Measurements from ENCODE around the gene PDGFD.

DNA sequence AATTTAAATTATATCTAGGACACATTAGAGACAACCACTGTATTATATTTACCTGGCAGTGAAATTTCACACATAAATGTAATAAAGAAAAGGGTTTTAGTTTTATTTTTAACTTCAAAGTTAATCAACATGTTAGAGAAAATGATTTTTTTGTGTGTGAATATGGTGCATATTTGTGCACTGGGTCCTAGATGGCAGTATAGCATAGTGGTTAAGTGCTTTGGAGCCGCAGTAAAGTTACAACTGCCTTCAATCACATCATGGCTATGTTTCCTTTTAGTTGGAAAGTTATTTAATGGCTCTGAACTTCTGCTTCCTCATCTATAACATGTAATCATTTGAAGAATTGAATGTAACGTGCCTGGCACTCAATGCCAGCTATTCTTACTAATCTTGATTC, 236.4 kb downstream of the PDGFD start:
- TF ChIP-seq, protein P1, sequence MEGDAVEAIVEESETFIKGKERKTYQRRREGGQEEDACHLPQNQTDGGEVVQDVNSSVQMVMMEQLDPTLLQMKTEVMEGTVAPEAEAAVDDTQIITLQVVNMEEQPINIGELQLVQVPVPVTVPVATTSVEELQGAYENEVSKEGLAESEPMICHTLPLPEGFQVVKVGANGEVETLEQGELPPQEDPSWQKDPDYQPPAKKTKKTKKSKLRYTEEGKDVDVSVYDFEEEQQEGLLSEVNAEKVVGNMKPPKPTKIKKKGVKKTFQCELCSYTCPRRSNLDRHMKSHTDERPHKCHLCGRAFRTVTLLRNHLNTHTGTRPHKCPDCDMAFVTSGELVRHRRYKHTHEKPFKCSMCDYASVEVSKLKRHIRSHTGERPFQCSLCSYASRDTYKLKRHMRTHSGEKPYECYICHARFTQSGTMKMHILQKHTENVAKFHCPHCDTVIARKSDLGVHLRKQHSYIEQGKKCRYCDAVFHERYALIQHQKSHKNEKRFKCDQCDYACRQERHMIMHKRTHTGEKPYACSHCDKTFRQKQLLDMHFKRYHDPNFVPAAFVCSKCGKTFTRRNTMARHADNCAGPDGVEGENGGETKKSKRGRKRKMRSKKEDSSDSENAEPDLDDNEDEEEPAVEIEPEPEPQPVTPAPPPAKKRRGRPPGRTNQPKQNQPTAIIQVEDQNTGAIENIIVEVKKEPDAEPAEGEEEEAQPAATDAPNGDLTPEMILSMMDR (IDR thresholded peaks at IDR 0.05; ENCODE audit: low read depth, low read length): peak; percentile 67
- no peak for TF ChIP-seq EZH2phosphoT487 (IDR thresholded peaks at IDR 0.05; ENCODE audit: low read depth)

All from OCI-LY3 (cell line).